ENCODE measurements around the gene COL9A3.
"Not testable (repeated sequence)": the region's sequence is repeated elsewhere in the genome, so short reads cannot be mapped to it uniquely, and the experiment has no call there.

COL9A3 gene

DNA sequence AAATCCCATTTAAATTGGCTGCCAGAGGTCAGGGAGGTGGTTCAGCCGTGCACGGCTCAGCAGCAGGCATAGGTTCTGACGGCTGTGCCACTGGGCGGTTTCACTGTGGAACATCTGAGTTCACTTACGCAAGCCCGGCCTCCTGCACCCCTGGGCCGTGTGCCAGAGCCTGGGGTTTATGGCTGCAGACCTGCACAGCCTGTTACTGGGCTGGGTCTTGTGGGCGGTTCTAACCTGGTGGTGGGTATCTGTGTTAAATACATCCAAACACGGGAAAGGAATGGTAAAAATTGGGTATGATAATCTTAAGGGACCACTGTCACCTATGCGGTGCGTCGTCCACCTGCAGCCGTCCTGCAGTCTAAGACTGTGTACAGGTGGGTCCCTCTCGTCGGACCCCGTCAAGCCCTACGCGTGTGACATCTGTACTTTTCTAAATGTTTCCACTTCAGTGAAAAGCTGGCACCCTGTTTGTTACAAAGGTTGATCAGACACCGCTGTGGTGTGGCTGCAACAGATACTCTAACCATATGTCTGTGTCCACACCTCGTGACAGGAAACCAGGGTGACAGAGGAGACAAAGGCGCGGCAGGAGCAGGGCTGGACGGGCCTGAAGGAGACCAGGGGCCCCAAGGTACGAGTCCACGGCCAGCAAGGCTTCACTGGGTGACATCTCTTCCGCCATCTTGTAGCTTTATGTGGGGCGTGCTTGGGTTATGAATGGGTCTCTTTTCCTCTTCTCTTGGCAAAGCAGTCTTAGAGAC, 21.5 kb downstream of the COL9A3 start:
- DNase-seq = no peak

DNA sequence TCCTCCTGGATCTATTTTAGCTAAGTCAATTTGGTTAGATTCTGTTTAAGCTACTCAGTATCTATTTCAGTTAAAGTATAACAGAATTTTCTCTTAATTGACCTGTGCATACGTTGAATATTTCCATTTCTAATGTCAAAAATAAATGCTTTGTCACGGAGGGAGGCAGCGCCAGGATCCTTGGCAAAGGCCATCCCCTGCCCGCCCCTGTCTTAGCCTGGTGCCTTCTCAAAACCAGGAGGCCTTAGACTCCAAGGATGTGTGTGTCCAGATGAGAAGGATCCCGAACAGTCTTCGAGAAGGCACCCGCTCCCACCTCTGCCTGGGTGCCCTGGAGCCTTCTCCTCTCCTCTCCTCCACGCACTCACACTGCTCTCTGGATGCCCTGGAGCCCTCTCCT, 22.4 kb downstream of the COL9A3 start:
- DNase-seq = no peak

DNA sequence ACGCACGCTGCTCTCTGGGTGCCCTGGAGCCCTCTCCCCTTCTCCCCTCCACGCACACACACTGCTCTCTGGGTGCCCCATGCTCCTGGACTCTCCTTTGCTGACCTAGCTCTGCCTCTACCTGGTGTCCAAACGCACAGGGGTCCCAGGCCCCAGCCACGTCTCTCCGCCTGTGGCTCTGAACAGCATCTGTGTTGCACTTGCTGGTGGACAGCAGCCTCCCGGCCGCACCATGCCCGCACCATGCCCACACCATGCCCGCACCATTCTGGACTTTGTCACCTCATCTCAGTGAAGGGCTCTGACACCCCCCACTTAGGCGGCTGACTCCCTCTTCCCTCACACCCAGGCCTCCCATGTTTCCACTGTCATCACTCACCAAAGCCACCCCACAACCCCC, 23.0 kb downstream of the COL9A3 start:
- DNase-seq = no peak

DNA sequence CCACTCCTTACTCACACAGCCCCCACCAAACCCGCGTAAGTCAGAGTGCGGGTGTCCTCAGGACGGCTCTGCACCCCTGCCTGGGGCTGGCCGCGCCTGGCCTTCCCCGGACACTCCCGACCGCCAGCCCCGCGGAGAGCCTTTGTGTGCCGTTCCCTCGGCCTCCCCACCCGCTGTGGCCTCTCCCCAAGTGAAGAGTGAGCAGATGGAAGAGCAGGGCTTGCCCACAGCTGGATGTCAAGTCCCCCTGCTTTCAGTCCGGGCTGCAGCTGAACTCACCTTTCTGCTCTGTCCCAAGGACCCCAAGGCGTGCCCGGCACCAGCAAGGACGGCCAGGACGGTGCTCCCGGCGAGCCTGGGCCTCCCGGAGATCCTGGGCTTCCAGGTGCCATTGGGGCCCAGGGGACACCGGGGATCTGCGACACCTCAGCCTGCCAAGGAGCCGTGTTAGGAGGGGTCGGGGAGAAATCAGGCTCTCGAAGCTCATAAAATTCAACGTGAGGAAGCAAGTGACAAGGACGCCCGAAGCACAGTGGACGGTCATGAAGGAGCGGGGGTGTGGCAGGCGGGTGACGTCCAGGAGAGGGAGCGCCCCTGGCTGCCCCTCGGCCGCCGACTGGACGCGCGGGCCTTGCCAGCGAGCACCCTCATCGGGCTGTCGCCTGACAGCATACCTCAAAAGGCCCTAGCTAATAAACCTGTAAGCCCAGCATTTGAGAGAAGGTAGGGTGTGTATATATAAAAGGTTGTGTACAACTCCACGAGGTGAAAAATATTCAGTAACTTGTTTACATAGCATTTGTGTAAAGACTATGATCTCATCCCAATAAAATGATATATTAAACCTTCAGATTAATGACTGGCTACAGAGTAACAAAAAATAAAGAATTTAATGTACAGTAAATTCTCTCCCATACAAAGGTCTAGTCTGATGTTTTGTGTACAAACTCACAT, 23.7 kb downstream of the COL9A3 start:
- DNase-seq = no peak

DNA sequence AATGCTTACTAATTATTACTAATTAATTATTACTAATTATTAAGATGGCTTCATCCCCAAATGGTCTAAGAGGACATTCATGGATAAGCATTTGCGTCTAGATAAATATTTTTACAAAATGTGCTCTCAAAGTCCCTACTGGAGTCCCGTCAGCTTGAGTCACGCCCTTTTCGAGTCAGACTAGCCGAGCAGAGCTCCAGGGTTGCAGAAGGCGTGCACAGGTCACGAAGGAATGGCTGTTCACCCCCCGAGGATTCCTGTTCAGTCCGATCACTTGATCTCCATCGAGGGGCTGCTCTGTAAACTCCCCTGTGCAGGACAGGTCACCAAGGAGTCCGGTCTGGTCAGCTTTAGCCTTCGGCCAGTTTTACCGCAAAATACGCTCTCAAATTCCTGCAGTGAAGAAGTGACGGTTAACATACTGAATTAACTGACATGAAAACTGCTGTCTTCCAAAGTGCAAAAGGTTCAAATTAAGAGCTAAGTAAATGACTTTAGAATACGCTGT, 24.9 kb downstream of the COL9A3 start:
- no peak for DNase-seq

DNA sequence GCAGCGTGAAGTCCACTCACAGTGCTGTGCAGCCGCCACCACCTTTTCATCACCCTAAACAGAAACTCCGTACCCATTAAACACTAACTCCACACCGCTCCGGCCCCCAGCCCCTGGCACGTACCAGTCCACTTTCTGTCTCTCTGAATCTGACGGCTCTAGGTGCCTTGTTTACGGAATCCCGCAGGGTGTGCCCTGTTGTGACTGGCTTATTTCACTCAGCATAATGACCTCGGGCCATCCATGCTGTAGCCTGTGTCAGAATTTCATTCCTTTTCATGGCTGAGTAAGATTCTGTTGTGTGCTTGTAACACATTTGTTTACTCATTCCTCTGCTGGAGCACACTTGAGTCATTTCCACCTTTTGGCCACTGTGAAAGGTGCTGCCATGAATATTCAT, 26.8 kb downstream of the COL9A3 start:
- no peak for DNase-seq

DNA sequence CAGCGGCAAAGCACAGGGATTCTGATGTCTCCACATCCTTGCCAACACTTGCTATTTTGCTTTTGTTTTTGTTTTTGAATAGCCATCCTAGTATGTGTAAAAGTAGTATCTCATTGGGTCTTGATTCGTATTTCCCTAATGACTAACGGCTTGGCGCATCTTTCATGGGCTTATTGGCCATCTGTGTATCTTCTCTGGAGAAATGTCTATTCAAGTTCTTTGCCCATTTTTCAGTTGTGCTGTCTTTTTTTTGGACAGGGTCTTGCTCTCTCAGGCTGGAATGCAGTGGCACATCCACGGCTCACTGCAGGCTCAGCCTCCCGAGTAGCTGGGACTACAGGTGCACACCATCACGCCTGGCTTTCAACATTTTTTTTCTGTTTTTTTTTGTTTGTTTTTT, 27.3 kb downstream of the COL9A3 start:
- no peak for DNase-seq

DNA sequence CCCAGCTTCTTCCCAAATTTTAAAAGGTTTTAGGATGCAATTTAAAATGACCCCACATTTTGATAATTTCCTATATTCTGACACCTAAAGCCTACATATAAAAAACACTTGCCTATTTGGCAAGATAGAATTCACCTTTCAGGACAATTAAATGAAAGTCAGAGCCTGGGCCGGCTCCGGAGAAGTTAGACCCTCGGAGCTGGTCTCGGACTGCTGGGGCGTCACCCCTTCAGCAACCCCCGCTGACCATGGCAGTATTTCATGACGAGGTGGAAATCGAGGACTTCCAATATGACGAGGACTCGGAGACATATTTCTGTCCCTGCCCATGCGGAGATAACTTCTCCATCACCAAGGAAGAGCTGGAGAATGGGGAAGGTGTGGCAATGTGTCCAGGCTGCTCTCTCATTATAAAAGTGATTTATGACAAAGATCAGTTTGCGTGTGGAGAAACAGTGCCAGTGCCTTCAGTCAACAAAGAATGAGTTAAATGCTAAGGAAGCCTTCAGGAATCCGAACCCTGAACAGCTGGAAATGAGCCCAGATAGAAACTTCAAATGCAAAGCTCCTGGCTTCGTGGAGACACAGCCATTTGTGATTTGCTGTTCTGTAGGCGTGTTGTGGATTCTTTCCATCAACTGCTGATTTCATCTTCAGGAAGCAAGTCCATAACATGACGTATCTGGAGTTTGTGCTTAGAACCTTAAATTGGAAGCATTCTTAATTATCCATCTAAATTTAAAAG, 28.7 kb downstream of the COL9A3 start:
- no peak for DNase-seq

DNA sequence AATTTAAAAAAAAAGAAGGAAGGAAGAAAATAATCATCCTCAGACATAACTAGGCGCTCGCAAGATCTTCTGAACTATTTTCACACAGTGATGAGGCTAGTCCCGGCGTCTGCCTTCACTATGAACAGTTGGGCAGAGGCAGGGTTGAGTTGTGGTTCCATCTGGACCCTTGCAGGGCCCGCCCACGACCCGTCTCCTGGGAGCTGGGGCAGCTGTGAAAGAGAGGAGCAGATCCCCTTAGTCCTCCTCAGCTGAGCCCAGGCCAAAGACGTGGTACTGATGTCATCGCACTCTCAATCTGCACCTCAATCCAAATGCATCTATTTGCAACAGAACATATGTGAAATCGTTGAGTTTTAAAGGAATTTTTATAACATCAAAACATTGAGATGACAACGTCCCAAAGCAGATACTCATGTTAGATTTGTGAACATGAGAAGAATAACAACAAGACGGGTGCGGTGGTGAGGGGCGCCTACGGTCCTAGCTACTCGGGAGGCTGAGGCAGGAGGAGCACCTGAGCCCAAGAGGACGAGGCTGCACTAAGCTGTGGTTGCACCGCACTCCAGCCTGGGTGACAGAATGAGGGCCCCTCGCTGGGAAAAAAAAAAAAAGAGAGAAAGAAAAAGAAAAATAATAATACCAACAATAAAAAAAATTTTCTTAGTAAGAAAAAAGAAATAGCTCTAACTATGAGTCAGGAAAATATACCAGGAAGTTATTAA, 29.5 kb downstream of the COL9A3 start:
- no peak for DNase-seq

DNA sequence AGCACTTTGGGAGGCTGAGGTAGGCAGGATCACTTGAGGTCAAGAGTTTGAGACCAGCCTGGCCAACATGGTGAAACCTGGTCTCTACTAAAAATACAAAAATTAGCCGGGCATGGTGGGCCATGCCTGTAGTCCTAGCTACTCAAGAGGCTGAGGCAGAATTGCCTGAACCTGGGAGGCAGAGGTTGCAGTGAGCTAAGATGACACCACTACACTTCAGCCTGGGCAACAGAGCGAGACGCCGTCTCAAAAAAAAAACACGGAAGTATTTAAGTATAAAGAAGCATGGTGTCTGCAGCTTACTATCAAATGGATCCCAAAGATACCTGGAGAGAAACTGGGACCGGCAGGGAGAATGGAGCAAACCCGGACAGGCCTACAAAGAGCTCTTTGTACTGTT, 32.1 kb downstream of the COL9A3 start:
- not testable (repeated sequence) for DNase-seq

DNA sequence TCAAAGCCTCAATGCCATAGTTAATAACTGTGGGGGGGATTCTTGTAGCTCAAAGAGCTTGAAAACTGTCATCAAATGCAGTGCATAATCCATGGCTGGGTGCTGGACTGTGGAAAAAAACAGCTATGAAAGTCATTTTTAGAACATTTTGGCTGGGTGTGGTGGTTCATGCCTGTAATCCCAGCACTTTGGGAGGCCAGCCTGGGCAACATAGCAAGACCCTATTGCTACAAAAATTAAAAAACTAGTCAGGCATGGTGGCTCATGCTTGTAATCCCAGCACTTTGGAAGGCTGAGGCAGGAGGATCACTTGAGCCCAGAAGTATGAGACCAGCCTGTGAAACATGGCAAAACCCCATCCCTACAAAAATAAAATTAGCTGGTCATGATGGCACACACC, 32.6 kb downstream of the COL9A3 start:
- DNase-seq = no peak

DNA sequence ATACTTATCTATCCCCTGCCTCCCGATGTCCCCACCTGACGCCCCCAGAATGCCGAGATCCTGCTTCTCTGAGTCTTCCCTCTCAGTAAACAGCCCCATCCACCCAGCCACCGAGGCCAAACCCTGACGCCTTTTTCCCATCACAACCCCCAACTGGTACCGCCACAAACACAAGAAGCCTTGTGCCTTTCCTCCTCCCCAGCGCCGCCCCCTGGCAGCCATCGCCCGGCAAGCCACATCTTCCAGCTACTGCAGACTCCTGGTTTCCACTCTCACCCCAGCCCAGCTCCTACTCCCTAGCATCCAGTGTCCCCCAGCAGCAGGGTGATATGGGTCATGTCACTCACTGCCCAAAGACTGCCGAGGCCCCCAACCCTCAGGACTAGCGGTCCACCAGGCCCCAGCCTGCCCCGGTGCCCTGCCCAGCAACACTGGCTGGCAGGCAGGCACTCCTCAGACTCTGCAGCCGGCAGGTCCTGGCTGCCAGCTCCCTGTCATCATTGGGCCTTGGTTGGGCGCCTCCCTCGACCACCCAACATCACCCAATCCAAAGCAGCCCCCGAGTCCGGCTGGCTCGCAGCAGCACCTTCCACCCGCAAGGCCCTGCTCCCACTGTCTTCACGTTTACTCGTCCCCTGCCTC, 33.6 kb downstream of the COL9A3 start:
- DNase-seq = no peak

DNA sequence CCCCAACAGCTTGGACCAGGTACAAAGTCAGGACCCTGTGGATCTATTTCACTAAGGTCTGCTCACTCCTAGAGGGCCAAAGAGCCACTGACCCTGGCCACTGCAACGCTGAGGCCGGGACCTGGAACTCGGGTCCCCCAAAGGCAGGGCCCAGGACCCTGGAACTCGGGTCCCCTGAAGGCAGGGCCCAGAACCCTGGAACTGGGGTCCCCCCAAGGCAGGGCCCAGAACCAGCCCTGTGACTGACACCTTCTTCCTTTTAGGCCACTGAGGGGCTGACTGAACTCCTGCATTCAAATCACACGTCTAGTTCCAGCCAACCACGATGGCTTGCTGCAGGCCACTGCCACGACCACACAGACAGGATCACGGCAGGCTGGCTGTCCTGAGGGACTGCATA, 35.3 kb downstream of the COL9A3 start:
- DNase-seq = no peak

DNA sequence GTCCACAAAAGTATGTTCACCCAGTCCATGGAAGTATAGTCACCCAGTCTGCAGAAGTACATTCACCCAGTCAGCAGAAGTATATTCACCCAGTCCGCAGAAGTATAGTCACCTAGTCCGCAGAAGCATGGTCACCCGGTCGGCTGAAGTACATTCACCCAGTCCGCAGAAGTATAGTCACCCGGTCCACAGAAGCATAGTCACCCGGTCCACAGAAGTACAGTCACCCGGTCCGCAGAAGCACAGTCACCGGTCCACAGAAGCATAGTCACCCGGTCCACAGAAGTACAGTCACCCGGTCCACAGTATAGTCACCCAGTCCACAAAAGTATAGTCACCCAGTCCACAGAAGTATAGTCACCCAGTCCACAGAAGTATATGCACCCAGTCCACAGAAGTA, 36.0 kb downstream of the COL9A3 start:
- DNase-seq = no peak

DNA sequence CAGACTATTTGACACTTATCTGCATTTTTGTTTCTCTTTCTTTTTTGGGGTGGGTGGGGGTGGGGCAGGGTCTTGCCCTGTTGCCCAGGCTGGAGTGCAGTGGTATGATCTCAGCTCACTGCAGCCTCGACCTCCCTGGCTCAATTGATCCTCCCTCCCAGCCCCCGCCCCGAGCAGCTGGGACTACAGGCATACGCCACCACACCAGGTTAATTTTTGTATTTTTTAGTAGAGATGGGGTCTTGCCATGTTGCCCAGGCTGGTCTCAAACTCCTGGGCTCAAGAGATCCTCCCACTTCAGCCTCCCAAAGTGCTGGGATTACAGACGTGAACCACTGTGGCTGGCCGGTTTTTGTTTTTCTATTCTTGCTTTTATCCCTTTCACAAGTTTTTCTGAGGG, 36.5 kb downstream of the COL9A3 start:
- not testable (repeated sequence) for DNase-seq

DNA sequence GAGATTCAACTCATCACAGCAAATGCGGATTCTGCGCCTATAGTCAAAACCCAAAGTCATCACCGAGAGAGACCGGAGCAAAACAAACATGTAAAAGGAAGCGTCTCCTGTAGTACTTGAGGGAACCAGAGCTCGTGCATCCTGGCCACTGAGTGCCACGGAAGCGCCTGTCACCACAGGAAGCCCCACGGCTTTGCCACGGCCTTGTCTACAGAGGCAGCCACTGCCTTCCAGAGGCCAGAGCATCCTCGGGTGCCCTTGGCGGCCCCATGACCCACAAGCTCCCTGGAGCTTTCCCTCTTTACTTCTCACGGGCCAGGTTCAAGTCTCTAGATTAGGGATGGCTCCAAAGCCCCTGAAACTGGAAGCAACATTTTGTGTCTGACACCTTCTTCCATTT, 37.3 kb downstream of the COL9A3 start:
- no peak for DNase-seq

DNA sequence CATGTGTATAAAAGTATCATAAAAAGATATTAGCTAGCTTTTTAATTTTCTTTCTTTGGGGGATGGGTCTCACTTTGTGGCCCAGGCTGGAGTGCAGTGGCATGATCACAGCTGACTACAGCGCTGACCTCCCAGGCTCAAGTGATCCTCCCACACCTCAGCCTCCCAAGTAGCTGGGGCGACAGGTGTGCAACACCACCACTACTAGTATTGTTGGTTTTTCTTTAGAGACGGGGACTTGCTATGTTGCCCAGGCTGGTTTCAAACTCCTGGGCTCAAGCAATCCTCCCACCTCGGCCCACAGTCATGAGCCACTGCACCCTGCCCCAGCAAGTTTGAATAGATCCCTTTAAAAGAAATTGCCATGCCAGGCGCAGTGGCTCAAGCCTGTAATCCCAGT, 38.3 kb downstream of the COL9A3 start:
- no peak for DNase-seq

DNA sequence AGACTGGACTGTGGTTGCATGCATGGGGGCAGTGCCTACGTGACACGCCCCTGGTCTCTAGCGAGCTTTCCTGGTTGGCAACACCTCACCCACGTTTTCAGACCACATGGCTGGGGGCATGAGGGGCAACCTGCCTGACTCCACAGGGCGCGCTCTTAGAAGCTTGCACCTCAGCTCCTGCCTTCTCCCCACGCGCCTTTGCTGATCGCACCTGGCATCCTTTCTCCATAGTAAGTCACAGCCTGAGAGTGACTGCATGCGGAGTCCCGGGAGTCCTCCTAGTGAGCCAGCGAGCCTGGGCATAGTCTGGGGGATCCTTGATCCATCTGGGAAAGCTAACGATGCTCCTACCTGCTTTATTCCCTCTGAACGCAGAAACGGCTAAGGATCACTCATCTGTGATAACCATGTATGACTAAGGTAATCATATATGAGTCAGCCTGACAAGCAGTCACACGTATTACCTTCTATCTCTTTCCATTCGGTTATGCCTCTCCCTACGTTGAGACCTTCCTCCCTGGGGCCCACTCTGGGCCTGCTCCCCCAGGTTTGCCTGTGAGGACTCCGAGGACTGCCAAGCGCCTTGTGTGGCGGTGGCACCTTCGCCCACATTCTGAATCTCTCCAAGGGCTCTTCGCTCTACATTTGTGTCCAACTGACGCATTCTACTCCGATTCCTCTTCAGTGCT, 40.2 kb downstream of the COL9A3 start:
- DNase-seq = no peak

DNA sequence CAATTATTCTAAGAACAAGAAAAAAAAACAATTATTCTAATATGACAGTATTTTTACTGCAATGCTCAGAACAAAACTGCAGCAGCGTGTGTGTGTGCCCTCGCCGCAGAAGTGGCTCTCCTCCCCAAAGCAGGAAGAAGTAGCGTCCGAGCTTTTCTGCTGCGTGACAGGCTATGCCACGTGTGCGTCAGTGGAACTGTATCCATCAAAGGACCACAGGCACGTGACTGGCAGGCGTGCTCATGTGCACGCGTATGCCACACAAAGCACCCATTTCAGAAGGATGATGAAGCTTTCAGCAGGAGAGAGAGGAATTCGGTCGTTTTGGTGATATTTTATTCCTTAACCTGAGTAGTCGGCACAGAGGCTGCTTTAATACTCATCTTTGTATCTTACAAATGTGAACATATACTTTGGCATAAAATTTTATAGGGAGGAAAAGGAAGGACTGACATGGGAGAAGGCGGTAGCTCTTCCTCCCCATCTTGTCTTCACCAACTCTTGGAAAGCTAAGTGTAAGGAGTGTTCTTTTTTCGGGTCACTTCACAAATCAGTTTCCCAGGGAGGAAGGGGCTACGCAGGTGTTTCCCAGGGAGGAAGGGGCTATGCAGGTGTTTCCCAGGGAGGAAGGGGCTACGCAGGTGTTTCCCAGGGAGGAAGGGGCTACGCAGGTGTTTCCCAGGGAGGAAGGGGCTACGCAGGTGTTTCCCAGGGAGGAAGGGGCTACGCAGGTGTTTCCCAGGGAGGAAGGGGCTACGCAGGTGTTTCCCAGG, 41.4 kb downstream of the COL9A3 start:
- DNase-seq = no peak

DNA sequence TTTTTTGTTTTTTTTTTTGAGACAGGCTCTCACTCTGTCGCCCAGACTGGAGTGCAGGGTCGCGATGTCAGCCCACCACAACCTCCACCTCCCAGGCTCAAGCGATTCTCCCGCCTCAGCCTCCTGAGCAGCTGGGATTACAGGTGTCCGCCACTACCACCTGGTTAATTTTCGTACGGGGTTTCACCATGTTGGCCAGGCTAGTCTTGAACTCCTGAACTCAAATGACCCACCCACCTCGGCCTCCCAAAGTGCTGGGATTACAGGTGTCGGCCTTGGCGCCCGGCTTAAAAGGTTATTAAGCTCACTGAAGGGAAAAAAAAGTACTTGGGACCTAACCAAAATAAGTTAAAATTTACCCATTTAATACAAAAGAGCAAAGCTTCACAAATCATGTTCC, 42.9 kb downstream of the COL9A3 start:
- no peak for DNase-seq
